Measurements from ENCODE around the gene NEU4.
A peak's percentile ranks its signal among the peaks of the same experiment; 100 is the strongest.

The NEU4 gene

GRCh38 chr2:241836292-241836691 is 27.3 kb downstream of the NEU4 start:
- DNase-seq, result no peak

GRCh38 chr2:241837197-241837965 is 28.4 kb downstream of the NEU4 start:
- no peak for DNase-seq

- DNase-seq, result no peak
These were observed 32.4 kb downstream of the NEU4 start for GRCh38 chr2:241841181-241842066.

GRCh38 chr2:241842067-241842415 is 33.0 kb downstream of the NEU4 start:
- no peak for DNase-seq

GRCh38 chr2:241842620-241843211 is 33.7 kb downstream of the NEU4 start:
- DNase-seq, result peak; percentile 52

- DNase-seq, result no peak
These were observed 34.5 kb downstream of the NEU4 start for GRCh38 chr2:241843321-241844065.

- peak; percentile 85 for DNase-seq
These were observed 35.2 kb downstream of the NEU4 start for GRCh38 chr2:241844066-241844728.

- no peak for DNase-seq
These were observed 36.0 kb downstream of the NEU4 start for GRCh38 chr2:241844831-241845578.

GRCh38 chr2:241846406-241846805 is 37.4 kb downstream of the NEU4 start:
- DNase-seq, result no peak

- DNase-seq, result no peak
These were observed 40.0 kb downstream of the NEU4 start for GRCh38 chr2:241848761-241849615.

GRCh38 chr2:241849616-241850543 is 40.9 kb downstream of the NEU4 start:
- no peak for DNase-seq

- DNase-seq, result no peak
These were observed 41.7 kb downstream of the NEU4 start for GRCh38 chr2:241850544-241851324.

- DNase-seq, result no peak
These were observed 42.5 kb downstream of the NEU4 start for GRCh38 chr2:241851325-241852115.

- DNase-seq, result no peak
These were observed 43.4 kb downstream of the NEU4 start for GRCh38 chr2:241852116-241852980.

- DNase-seq, result no peak
These were observed 44.1 kb downstream of the NEU4 start for GRCh38 chr2:241852981-241853631.

- no peak for DNase-seq
These were observed 44.8 kb downstream of the NEU4 start for GRCh38 chr2:241853651-241854341.

All from stimulated activated naive CD4-positive, alpha-beta T cell treated with Interleukin-2 at 50 U/mL for 16 hours (primary cell).